Epithelial cell of esophagus (primary cell): ENCODE measurements around the gene CCDC3.

Experiments used
- DNase-seq: peaks from one replicate; pipeline ENCODE4 v3.0.0; 2010; ENCODE audit warnings: low read depth
- H3K4me3 ChIP-seq: 2 replicates; pipeline ENCODE4 v1.5.1; 2011; ENCODE audit warnings: mild to moderate bottlenecking, low read length, control low read depth
- TF ChIP-seq, protein P1 (sequence below): IDR thresholded peaks from 2 replicates; pipeline ENCODE4 v1.5.1; 2011; ENCODE audit warnings: low read depth, mild to moderate bottlenecking, low read length, control low read depth, inconsistent platforms; ENCODE audit not compliant: insufficient read depth; ENCODE audit errors: missing control alignments

Gene CCDC3

DNA sequence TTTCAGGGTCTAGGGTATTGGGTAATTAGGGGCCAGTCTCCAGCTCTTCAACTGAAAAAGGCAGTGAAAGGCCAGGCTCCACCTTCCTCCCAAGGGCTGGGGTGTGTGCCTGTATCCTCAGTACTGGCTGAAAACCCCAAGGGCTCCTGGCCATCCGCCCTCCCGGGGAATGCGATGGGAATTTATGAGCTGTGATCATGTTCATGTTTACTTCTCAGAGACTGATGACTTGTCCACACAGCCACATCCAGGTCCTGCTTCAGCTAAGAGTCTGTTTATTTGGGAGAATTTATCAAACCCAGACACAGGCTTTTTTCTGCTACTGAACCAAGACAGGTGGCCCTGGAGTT, 91.7 kb downstream of the CCDC3 start:
- peak; percentile 34 for DNase-seq
- no peak overlapping the region for H3K4me3 ChIP-seq
- TF ChIP-seq, protein P1, sequence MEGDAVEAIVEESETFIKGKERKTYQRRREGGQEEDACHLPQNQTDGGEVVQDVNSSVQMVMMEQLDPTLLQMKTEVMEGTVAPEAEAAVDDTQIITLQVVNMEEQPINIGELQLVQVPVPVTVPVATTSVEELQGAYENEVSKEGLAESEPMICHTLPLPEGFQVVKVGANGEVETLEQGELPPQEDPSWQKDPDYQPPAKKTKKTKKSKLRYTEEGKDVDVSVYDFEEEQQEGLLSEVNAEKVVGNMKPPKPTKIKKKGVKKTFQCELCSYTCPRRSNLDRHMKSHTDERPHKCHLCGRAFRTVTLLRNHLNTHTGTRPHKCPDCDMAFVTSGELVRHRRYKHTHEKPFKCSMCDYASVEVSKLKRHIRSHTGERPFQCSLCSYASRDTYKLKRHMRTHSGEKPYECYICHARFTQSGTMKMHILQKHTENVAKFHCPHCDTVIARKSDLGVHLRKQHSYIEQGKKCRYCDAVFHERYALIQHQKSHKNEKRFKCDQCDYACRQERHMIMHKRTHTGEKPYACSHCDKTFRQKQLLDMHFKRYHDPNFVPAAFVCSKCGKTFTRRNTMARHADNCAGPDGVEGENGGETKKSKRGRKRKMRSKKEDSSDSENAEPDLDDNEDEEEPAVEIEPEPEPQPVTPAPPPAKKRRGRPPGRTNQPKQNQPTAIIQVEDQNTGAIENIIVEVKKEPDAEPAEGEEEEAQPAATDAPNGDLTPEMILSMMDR, result no peak

GRCh38 chr10:12909182-12909835, 92.2 kb downstream of the CCDC3 start:
- DNase-seq, result no peak
- H3K4me3 ChIP-seq, result no peak overlapping the region
- TF ChIP-seq, protein P1, result no peak

- TF ChIP-seq, protein P1, result no peak
- no peak for DNase-seq
- no peak overlapping the region for H3K4me3 ChIP-seq
Measured at GRCh38 chr10:12908773-12909172, 92.7 kb downstream of the CCDC3 start.

DNA sequence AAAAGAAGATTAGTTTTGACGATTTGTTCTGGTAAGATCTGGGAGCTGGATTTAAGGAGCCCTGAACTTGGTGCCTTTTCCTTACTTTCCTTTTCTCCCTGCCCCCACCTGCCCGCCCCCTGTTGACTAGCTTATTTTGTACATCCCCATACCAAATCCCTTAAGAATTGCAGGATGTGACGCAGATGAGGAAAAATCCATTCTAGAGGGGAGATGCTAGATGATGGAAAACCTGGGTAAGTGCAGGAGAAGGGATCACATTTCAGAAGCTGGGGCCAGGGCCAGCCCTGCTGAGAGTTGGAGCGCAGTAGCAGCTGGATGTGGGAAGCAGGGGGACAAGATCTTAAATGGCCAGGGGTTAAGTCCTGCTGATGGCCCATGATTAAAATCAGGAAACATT, 93.9 kb downstream of the CCDC3 start:
- TF ChIP-seq, protein P1, result no peak
- DNase-seq, result no peak
- H3K4me3 ChIP-seq, result no peak overlapping the region

GRCh38 chr10:12906051-12906541, 95.4 kb downstream of the CCDC3 start:
- TF ChIP-seq, protein P1, result no peak
- no peak overlapping the region for H3K4me3 ChIP-seq
- no peak for DNase-seq

GRCh38 chr10:12905067-12905466, 96.4 kb downstream of the CCDC3 start:
- TF ChIP-seq, protein P1, result no peak
- H3K4me3 ChIP-seq, result no peak overlapping the region
- no peak for DNase-seq

- no peak for DNase-seq
- H3K4me3 ChIP-seq, result no peak overlapping the region
- TF ChIP-seq, protein P1, result no peak
Measured at GRCh38 chr10:12902851-12903358, 98.6 kb downstream of the CCDC3 start.
